AG09319 (cell line): ENCODE results near the gene CCL24.

Source experiments
- DNase-seq: peaks from one replicate; pipeline ENCODE4 v3.0.0-alpha.2; 2010; ENCODE audit warnings: low read depth; ENCODE audit errors: extremely low read depth
- CTCF ChIP-seq: IDR thresholded peaks from 2 replicates; pipeline ENCODE4 v1.5.1; 2011; ENCODE audit warnings: low read depth, mild to moderate bottlenecking, inconsistent platforms, low read length, moderate library complexity

Gene CCL24

DNA sequence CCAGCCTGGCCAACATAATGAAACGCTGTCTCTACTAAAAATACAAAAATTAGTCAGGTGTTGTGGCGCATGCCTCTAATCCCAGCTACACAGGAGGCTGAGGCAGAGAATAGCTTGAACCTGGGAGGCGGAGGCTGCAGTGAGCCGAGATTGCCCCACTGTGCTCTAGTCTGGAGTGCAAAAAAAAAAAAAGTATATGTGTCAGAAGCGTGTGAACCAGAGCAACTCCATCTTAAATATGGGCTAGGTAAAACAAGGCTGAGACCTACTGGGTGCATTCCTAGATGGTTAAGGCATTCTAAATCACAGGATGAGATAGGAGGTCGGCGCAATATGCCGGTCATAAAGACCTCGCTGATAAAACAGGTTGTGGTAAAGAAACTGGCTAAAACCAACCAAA lies 6.2 kb downstream of the CCL24 start:
- DNase-seq: no peak
- TF ChIP-seq CTCF: no peak

DNA sequence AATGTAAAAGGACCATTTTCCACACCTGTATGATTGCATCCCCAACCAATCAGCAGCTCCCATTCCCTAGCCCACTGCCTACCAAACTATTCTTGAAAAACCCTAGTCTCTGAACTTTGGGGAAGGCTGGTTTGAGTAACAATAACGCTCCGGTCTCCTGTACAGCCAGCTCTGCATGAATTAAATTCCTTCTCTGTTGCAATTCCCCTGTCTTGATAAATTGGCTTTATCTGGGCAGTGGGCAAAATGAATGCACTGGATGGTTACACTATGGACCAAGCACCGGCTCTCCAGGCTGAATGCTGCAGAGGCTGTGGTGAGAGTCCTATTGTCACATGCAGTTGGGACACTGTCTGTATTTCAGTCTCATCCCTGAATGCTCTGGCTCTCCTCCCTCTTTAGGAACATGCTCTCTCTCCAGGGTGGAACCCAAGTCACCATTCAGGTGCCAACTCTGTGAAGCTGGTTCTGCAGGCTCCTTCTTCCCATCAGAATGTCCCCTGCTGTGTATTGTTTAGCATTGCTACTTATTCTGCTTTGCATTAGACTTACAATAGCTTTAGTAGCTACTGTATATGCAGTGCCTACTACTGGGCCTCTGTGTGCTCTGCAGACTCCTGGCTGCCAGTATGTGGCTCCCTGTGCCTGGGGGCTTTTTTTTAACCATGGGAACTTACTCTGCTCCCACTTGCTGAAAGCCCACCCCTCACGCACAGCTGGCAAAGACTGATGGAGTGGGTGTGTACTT lies 6.9 kb downstream of the CCL24 start:
- no peak for DNase-seq
- TF ChIP-seq CTCF: no peak

GRCh38 chr7:75804705-75805104 lies 8.9 kb downstream of the CCL24 start:
- no peak for TF ChIP-seq CTCF
- DNase-seq: no peak

- no peak for DNase-seq
- TF ChIP-seq CTCF: no peak
These were observed 9.6 kb downstream of the CCL24 start for GRCh38 chr7:75804004-75804403.

- no peak for DNase-seq
- TF ChIP-seq CTCF: no peak
These were observed 11.1 kb downstream of the CCL24 start for GRCh38 chr7:75802552-75802821.

DNA sequence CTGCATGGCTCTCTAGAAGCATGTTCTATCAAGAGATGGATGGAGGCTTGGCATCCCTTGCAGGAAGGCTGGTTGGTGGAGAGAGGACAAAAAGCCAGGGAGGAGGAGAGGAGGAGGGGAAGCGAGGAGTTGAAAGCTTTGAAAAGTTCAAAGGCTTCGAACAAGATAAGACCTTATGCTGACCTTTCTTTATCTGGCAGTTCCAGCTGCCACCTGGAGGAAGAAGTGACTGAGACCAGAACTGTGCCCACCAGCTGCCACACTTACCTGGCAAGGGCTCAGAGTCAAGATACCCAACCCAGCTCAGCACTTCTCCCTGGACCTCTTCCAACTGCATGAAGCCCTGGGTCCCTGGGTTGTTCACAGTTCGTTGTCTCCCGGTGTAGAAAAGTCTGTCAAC lies 14.8 kb downstream of the CCL24 start:
- no peak for DNase-seq
- no peak for TF ChIP-seq CTCF

- no peak for TF ChIP-seq CTCF
- DNase-seq: no peak
These were observed 17.2 kb downstream of the CCL24 start for GRCh38 chr7:75796420-75796819.
